Tibial nerve (tissue), 4 donors: ENCODE results near the gene DNASE2B. TPM values are rescaled to one million over a fixed set of nuclear protein-coding genes. Genes with fewer than 3 reads are reported as not detected.

ENCODE experiments used
- DNase-seq, 2 donors: peaks; one replicate each; pipeline ENCODE4 v3.0.0-alpha.2; 2019; ENCODE audit warnings: low spot score in 2 of 2
- H3K27ac ChIP-seq, 4 donors: fragments of 200-600 bp; sonication (generic) in 3 of 4; one replicate each; pipeline ENCODE4 v1.5.1; 2017 to 2019; ENCODE audit warnings: mild to moderate bottlenecking in 1 of 4
- H3K27me3 ChIP-seq, 2 donors: fragments of 200-600 bp; sonication (generic) in 1 of 2; one replicate each; pipeline versions ENCODE4 v1.5.1 to v1.6.0; 2017 to 2019
- H3K36me3 ChIP-seq, 3 donors: fragments of 200-600 bp; sonication (generic); one replicate each; pipeline ENCODE4 v1.5.1; 2018 to 2019
- H3K4me1 ChIP-seq, 4 donors: fragments of 200-600 bp; sonication (generic) in 3 of 4; one replicate each; pipeline ENCODE4 v1.5.1; 2017 to 2019
- H3K4me3 ChIP-seq, 4 donors: fragments of 200-600 bp; sonication (generic) in 3 of 4; one replicate each; pipeline ENCODE4 v1.5.1; 2017 to 2019; ENCODE audit warnings: mild to moderate bottlenecking in 1 of 4, moderate library complexity in 1 of 4
- H3K9me3 ChIP-seq, 4 donors: fragments of 200-600 bp; sonication (generic) in 3 of 4; one replicate each; pipeline ENCODE4 v1.5.1; 2017 to 2019
- EP300 ChIP-seq, 2 donors: sonication (generic); formaldehyde crosslinking; IDR thresholded peaks; one replicate each; pipeline ENCODE4 v1.6.1; 2017; ENCODE audit warnings: antibody characterized with exemption in 2 of 2, mild to moderate bottlenecking in 1 of 2
- POLR2A ChIP-seq, 2 donors: fragments of 450-650 bp; IDR thresholded peaks; one replicate each; pipeline ENCODE4 v1.6.1; 2017; ENCODE audit warnings: antibody characterized with exemption in 2 of 2, mild to moderate bottlenecking in 2 of 2, moderate library complexity in 2 of 2
- WGBS, 2 donors: methylation state at CpG; one replicate each; pipeline ENCODE4 v1.1.5; 2018; 5-methylcytosine and 5-hydroxymethylcytosine counted together
- total RNA-seq, 4 donors: library from RNA; depleted of rRNA; stranded (reverse); fragments of >200 nt; gene quantifications; one replicate each; pipeline ENCODE4 v1.1.0, GENCODE V29; 2016
- TF ChIP-seq, protein P1 (sequence below), 5 experiments: fragments of 200-600 bp in 3 of 5; fragments of 450-650 bp in 2 of 5; sonication (generic) in 3 of 5; IDR thresholded peaks; one replicate each; pipeline ENCODE4 v1.5.1; 2016 to 2019; ENCODE audit warnings: antibody characterized with exemption in 5 of 5, mild to moderate bottlenecking in 3 of 5, moderate library complexity in 2 of 5

The DNASE2B gene
- total RNA-seq, 4 donors from 2014 or later: not detected

DNA sequence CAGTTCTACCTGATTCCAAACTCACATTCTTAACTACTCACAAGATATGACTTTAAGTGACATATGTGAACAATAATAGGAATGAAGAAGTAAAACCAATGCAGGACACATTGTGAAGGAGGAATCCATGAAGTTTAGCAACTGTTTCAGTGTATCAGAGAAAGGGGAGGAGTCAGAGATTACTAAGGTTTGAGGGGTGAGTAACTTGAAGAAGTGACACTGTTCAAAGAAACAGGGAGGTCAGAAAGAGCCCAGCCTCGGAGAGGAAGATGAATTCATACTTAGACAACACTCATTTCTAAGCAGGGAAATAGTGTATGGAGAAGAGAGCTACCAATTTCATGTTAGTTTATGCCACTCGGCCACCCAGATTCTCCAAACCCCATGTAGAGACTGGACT is 52.6 kb downstream of the DNASE2B start:
- DNase-seq: no peak
- H3K36me3 ChIP-seq: no peaks in the 10 kb centered on the region
- WGBS, 2 donors: 70 to 71% methylated on average over 2 of the region's 2 CpGs
- no peak for TF ChIP-seq POLR2A (IDR thresholded peaks at IDR 0.05)
- no peak for TF ChIP-seq EP300 (IDR thresholded peaks at IDR 0.05)
- TF ChIP-seq, protein P1, sequence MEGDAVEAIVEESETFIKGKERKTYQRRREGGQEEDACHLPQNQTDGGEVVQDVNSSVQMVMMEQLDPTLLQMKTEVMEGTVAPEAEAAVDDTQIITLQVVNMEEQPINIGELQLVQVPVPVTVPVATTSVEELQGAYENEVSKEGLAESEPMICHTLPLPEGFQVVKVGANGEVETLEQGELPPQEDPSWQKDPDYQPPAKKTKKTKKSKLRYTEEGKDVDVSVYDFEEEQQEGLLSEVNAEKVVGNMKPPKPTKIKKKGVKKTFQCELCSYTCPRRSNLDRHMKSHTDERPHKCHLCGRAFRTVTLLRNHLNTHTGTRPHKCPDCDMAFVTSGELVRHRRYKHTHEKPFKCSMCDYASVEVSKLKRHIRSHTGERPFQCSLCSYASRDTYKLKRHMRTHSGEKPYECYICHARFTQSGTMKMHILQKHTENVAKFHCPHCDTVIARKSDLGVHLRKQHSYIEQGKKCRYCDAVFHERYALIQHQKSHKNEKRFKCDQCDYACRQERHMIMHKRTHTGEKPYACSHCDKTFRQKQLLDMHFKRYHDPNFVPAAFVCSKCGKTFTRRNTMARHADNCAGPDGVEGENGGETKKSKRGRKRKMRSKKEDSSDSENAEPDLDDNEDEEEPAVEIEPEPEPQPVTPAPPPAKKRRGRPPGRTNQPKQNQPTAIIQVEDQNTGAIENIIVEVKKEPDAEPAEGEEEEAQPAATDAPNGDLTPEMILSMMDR (IDR thresholded peaks at IDR 0.05): no peak
- no peaks in the 10 kb centered on the region for H3K27me3 ChIP-seq
- no peak overlapping the region for H3K27ac ChIP-seq
- H3K4me3 ChIP-seq: no peak overlapping the region
- no peaks in the 10 kb centered on the region for H3K9me3 ChIP-seq
- H3K4me1 ChIP-seq: no peaks in the 10 kb centered on the region

- TF ChIP-seq POLR2A (IDR thresholded peaks at IDR 0.05) (no peak), EP300 (IDR thresholded peaks at IDR 0.05) (no peak)
- TF ChIP-seq, protein P1 (IDR thresholded peaks at IDR 0.05): no peak
- Histone ChIP-seq H3K9me3 (no peaks in the 10 kb centered on the region), H3K27ac (no peak overlapping the region), H3K4me3 (no peak overlapping the region), H3K4me1 (no peaks in the 10 kb centered on the region), H3K27me3 (no peaks in the 10 kb centered on the region), H3K36me3 (no peaks in the 10 kb centered on the region)
- no peak for DNase-seq
- 56 to 64% methylated on average over 3 of the region's 3 CpGs for WGBS, 2 donors
Observed at GRCh38 chr1:84452436-84452835, 54.2 kb downstream of the DNASE2B start.

GRCh38 chr1:84462118-84462517 is 63.8 kb downstream of the DNASE2B start:
- TF ChIP-seq, protein P1 (IDR thresholded peaks at IDR 0.05): no peak
- WGBS, 2 donors: 76 to 89% methylated on average over 1 of the region's 1 CpG
- DNase-seq: no peak
- H3K36me3 ChIP-seq: no peaks in the 10 kb centered on the region
- H3K4me1 ChIP-seq: no peaks in the 10 kb centered on the region
- no peak overlapping the region for H3K4me3 ChIP-seq
- H3K9me3 ChIP-seq: no peaks in the 10 kb centered on the region
- H3K27me3 ChIP-seq: peaks cover 0 to 24% of the 10 kb centered on the region in 2 donors
- H3K27ac ChIP-seq: no peak overlapping the region

Other genes starting within 250 kb of the DNASE2B start
- gene SAMD13, start 96.8 kb upstream of the DNASE2B start, total RNA-seq: 1 to 10 TPM in 2 of 4 donors, not detected in 2; 1.0 to 1.5 TPM
- 10 to 100 TPM; 18.4 to 37.5 (median 26.3) TPM for gene RPF1, start 80.8 kb downstream of the DNASE2B start, total RNA-seq
- under 1 TPM in 1 of 4 donors, not detected in 3; 0.22 TPM for gene SPATA1, start 107.9 kb downstream of the DNASE2B start, total RNA-seq
- 10 to 100 TPM; 39.8 to 76.9 (median 54.8) TPM for gene GNG5, start 108.1 kb downstream of the DNASE2B start, total RNA-seq
- gene CTBS, start 176.0 kb downstream of the DNASE2B start, total RNA-seq: 10 to 100 TPM; 12.9 to 18.4 (median 15.7) TPM